HG03159 (cell line): ENCODE results near the gene VSTM2L.
"Not testable (repeated sequence)": the region's sequence is repeated elsewhere in the genome, so short reads cannot be mapped to it uniquely, and the experiment has no call there.

Source experiments
- ATAC-seq: cut with Tn5 transposase; IDR thresholded peaks from one replicate; pipeline ENCODE4 v1.9.1; 2021; ENCODE audit warnings: mild to moderate bottlenecking, moderate library complexity; ENCODE audit not compliant: unreplicated experiment

The VSTM2L gene

GRCh38 chr20:37902504-37903313 is at the start of gene VSTM2L:
VSTM2L (plus strand) TSS chr20:37903127; CDS start chr20:37903351, 224 bp downstream.
- ATAC-seq = no peak

GRCh38 chr20:37853823-37854375 is 49.0 kb upstream of the VSTM2L start:
- ATAC-seq = no peak

- not testable (repeated sequence) for ATAC-seq
Observed at GRCh38 chr20:37856034-37856433, 46.9 kb upstream of the VSTM2L start.

GRCh38 chr20:37856932-37857660 is 45.8 kb upstream of the VSTM2L start:
- ATAC-seq = no peak

- no peak for ATAC-seq
Observed at GRCh38 chr20:37859406-37860171, 43.3 kb upstream of the VSTM2L start.

- ATAC-seq = no peak
Observed at GRCh38 chr20:37863289-37863688, 39.6 kb upstream of the VSTM2L start.

- no peak for ATAC-seq
Observed at GRCh38 chr20:37864298-37864697, 38.6 kb upstream of the VSTM2L start.

- ATAC-seq = no peak
Observed at GRCh38 chr20:37866051-37866450, 36.9 kb upstream of the VSTM2L start.

GRCh38 chr20:37867289-37868195 is 35.4 kb upstream of the VSTM2L start:
- no peak for ATAC-seq

GRCh38 chr20:37868851-37869333 is 34.0 kb upstream of the VSTM2L start:
- ATAC-seq = no peak

- ATAC-seq = no peak
Observed at GRCh38 chr20:37869334-37869861, 33.5 kb upstream of the VSTM2L start.

GRCh38 chr20:37870294-37870693 is 32.6 kb upstream of the VSTM2L start:
- ATAC-seq = no peak

- ATAC-seq = no peak
Observed at GRCh38 chr20:37871751-37872150, 31.2 kb upstream of the VSTM2L start.

GRCh38 chr20:37872161-37872560 is 30.8 kb upstream of the VSTM2L start:
- ATAC-seq = no peak

GRCh38 chr20:37873884-37874283 is 29.0 kb upstream of the VSTM2L start:
- no peak for ATAC-seq

- no peak for ATAC-seq
Observed at GRCh38 chr20:37875460-37876175, 27.3 kb upstream of the VSTM2L start.

GRCh38 chr20:37876863-37877262 is 26.1 kb upstream of the VSTM2L start:
- ATAC-seq = no peak

GRCh38 chr20:37877832-37878772 is 24.8 kb upstream of the VSTM2L start:
- no peak for ATAC-seq
